Chondrocyte (in vitro differentiated cells): ENCODE results near the gene SSBP3. TPM values are rescaled to one million over a fixed set of nuclear protein-coding genes. Genes with fewer than 3 reads are reported as not detected.

Experiments
- DNase-seq: peaks from one replicate; pipeline ENCODE4 v3.0.0; 2021; ENCODE audit warnings: mixed read lengths, low spot score
- H3K27ac Mint-ChIP-seq: one replicate; pipeline ENCODE4 v1.8.0; 2021; ENCODE audit warnings: mild to moderate bottlenecking, moderate library complexity, mixed read lengths; ENCODE audit not compliant: unreplicated experiment
- H3K27me3 Mint-ChIP-seq: 2 replicates; pipeline ENCODE4 v1.8.0; 2021; ENCODE audit warnings: low read depth, mixed read lengths
- H3K36me3 Mint-ChIP-seq: 2 replicates; pipeline ENCODE4 v1.8.0; 2021; ENCODE audit warnings: low read depth, mixed read lengths
- H3K4me1 Mint-ChIP-seq: 2 replicates; pipeline ENCODE4 v1.8.0; 2021; ENCODE audit warnings: low read depth, mild to moderate bottlenecking, mixed read lengths
- H3K4me3 Mint-ChIP-seq: one replicate; pipeline ENCODE4 v1.8.0; 2021; ENCODE audit warnings: mild to moderate bottlenecking, moderate library complexity, mixed read lengths; ENCODE audit not compliant: unreplicated experiment
- H3K9me3 Mint-ChIP-seq: 2 replicates; pipeline ENCODE4 v1.8.0; 2021; ENCODE audit warnings: low read depth, mixed read lengths
- total RNA-seq: library from RNA; stranded (reverse); gene quantifications from 3 replicates; pipeline ENCODE4 v1.2.1, GENCODE V29; 2021
- TF ChIP-seq, protein P1 (sequence below): fragments of 200-600 bp; sonication (generic); IDR thresholded peaks from 2 replicates; pipeline ENCODE4 v1.5.0; 2021; ENCODE audit warnings: antibody characterized with exemption, mild to moderate bottlenecking, moderate library complexity

SSBP3 gene
- total RNA-seq, 1 donor from 2014 or later = 22.0 TPM

DNA sequence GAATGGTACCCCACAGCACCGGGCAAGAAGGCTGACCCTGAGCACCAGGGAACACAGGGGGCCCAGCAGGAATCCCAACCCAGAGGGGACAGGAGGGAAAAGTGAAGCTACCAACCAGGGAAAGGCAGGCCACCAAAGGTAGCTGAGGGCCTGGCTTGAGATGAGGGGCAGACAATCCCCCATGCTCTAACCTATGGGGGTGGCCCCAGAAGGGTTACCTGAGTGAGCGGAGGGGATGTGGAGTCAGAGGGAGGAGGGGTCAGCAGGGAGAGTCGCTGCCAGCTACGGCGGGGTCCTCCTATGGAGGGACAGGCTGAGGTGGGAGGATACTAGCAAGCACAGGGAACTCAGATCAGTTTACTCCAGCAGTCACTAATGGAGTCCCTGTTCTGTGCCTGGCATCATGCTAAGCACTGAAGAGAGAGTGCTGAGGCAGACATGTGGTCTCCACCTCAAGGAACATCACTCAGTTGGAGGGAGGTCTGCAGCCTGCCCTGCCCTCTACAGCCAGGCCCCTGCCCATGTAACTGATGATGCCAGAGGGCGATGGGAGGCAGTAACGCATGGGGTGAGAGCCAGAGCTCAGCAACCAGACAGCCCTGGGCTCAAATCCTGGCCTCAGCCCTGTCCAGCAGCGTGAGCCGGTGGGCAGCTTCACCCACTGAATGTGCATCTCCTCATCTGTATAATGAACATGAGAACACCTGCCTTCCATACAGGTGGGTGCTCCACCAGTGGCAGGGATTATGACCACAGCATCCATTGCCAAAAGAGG is 227.7 kb downstream of the SSBP3 start:
- Mint-ChIP-seq H3K36me3 (no peaks in the 10 kb centered on the region), H3K27ac (no peak overlapping the region), H3K27me3 (no peaks in the 10 kb centered on the region), H3K9me3 (no peaks in the 10 kb centered on the region), H3K4me3 (no peak overlapping the region), H3K4me1 (no peaks in the 10 kb centered on the region)
- DNase-seq = peak; percentile 56
- TF ChIP-seq, protein P1, sequence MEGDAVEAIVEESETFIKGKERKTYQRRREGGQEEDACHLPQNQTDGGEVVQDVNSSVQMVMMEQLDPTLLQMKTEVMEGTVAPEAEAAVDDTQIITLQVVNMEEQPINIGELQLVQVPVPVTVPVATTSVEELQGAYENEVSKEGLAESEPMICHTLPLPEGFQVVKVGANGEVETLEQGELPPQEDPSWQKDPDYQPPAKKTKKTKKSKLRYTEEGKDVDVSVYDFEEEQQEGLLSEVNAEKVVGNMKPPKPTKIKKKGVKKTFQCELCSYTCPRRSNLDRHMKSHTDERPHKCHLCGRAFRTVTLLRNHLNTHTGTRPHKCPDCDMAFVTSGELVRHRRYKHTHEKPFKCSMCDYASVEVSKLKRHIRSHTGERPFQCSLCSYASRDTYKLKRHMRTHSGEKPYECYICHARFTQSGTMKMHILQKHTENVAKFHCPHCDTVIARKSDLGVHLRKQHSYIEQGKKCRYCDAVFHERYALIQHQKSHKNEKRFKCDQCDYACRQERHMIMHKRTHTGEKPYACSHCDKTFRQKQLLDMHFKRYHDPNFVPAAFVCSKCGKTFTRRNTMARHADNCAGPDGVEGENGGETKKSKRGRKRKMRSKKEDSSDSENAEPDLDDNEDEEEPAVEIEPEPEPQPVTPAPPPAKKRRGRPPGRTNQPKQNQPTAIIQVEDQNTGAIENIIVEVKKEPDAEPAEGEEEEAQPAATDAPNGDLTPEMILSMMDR = no peak

DNA sequence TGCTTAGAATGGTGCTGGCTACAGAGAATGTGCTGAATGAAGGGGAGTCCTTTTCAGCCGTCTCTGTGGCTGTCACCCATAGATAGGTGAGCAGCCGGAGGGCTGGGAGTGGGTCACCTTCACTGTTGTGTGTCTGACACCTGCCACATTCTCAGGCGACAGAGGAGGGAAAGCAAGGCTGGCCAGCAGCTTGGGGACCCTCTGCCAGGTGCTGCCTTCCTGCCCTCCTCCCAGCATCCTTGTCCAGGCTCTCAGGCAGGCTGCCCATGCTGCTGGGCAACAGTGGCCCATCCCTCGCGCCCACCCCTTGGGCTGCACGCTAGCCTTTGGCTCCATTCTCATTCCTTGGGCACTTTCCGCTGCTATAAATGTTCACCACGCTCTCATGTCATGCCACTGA is 228.5 kb downstream of the SSBP3 start:
- Mint-ChIP-seq H3K9me3 (no peaks in the 10 kb centered on the region), H3K36me3 (no peaks in the 10 kb centered on the region), H3K4me3 (no peak overlapping the region), H3K4me1 (no peaks in the 10 kb centered on the region), H3K27ac (no peak overlapping the region), H3K27me3 (no peaks in the 10 kb centered on the region)
- DNase-seq = peak; percentile 59
- TF ChIP-seq, protein P1 = no peak

DNA sequence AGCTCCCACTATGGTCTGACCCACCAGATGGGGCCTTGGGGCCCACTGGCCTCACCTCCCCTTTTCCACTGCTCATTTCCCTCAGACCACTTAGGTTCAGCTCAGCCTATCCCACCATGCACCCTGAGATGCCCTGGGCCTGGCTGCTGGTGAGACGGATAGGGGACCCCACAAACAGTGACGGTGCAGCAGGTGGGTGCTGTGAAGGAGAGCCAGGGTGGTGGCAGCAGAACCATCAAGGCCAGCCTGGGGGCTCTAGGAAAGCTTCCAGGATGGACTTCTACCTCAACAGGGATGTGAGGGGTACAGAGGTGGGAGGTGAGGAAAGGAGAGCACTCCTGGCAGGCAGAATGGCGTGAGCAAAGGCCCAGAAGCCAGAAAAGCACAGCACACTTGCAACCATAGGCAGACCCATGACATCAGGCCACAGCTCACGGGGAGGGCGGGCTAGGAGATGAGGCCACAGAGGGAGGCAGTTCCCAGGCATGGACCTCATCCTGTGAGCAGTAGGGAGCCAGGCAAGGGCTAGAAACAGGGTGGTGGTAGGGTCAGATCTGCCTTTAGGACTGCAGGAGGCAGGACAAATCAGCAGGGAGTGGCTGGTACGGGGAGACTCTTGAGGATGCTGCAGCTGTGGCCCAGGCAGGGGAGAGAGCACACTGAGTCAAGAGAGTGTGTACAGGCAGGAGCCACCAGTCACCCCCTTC is 229.4 kb downstream of the SSBP3 start:
- H3K9me3 Mint-ChIP-seq = no peaks in the 10 kb centered on the region
- no peak overlapping the region for H3K27ac Mint-ChIP-seq
- H3K36me3 Mint-ChIP-seq = no peaks in the 10 kb centered on the region
- H3K27me3 Mint-ChIP-seq = no peaks in the 10 kb centered on the region
- H3K4me1 Mint-ChIP-seq = no peaks in the 10 kb centered on the region
- TF ChIP-seq, protein P1 = no peak
- H3K4me3 Mint-ChIP-seq = no peak overlapping the region
- DNase-seq = peak; percentile 63

Other genes starting within 250 kb of the SSBP3 start
- 7.0 to 7.8 TPM (median 7.5 TPM) in 3 replicates for gene CYB5RL, start 206.4 kb downstream of the SSBP3 start, total RNA-seq
- gene MRPL37, start 206.2 kb downstream of the SSBP3 start, total RNA-seq = 66.0 to 66.9 TPM (median 66.3 TPM) in 3 replicates
- gene ACOT11, start 141.8 kb upstream of the SSBP3 start, total RNA-seq = 0.25 to 0.56 TPM (median 0.41 TPM) in 3 replicates
- not detected in 3 replicates for gene FAM151A, start 217.1 kb upstream of the SSBP3 start, total RNA-seq
- gene MROH7, start 235.4 kb upstream of the SSBP3 start, total RNA-seq = 0.15 TPM in 1 of 3 replicates, not detected in the others